ENCODE data around the gene MTA2.

GRCh38 chr11:62610814-62611704 is 9.4 kb upstream of the MTA2 start:
- TF ChIP-seq JUN (IDR thresholded peaks at IDR 0.05; ENCODE audit: low read depth, low read length): no peak
- no peak for TF ChIP-seq CTCF (IDR thresholded peaks at IDR 0.05; ENCODE audit: control extremely low read depth in 1 of 3, insufficient read depth in 1 of 3, low read depth in 1 of 3, low read length in 3 of 3)

Data from H1 (cell line).